ENCODE data around the gene PERM1.
"Not testable (repeated sequence)": the region's sequence is repeated elsewhere in the genome, so short reads cannot be mapped to it uniquely, and the experiment has no call there.

Gene PERM1, protein sequence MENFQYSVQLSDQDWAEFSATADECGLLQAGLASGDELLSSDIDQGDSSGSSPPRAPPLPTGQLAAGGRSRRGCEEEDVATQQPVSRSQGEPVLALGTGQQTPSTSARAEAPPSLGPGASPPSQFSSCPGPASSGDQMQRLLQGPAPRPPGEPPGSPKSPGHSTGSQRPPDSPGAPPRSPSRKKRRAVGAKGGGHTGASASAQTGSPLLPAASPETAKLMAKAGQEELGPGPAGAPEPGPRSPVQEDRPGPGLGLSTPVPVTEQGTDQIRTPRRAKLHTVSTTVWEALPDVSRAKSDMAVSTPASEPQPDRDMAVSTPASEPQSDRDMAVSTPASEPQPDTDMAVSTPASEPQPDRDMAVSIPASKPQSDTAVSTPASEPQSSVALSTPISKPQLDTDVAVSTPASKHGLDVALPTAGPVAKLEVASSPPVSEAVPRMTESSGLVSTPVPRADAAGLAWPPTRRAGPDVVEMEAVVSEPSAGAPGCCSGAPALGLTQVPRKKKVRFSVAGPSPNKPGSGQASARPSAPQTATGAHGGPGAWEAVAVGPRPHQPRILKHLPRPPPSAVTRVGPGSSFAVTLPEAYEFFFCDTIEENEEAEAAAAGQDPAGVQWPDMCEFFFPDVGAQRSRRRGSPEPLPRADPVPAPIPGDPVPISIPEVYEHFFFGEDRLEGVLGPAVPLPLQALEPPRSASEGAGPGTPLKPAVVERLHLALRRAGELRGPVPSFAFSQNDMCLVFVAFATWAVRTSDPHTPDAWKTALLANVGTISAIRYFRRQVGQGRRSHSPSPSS

DNA sequence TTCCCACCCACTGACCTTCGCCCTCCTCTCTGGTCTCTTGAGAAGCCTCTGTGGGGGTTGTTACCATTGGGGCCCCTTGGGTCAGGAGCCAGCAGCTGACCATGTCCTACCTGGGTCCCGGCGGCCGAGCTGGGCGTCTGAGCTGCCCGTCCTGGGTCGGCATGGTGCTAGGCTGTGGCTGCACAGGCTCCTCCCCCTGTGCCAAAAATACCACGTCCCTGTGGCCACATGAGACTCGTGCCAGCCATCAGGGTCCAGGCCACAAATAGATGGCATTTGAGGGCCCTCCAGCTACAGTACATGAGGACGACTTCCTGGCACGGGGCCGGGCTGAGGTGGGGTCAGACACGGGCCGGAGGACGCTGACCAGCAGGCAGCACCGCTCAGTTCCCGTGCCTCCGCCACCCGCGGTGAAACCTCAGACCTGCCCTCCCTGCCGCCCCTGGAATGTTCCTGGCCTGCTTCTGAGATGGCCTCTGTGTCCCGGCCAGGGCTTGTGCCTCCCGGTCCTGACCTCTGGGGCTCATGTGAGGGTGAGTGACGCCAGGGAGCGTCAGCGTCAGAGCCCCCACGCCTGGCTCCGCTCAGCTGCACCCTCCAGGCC is at the start of gene PERM1:
TSS of gene PERM1 (minus strand) at position 139 of the 604 bp plus-strand sequence. CDS start 1,064 bp downstream, outside the sequence.
- no peak for DNase-seq

DNA sequence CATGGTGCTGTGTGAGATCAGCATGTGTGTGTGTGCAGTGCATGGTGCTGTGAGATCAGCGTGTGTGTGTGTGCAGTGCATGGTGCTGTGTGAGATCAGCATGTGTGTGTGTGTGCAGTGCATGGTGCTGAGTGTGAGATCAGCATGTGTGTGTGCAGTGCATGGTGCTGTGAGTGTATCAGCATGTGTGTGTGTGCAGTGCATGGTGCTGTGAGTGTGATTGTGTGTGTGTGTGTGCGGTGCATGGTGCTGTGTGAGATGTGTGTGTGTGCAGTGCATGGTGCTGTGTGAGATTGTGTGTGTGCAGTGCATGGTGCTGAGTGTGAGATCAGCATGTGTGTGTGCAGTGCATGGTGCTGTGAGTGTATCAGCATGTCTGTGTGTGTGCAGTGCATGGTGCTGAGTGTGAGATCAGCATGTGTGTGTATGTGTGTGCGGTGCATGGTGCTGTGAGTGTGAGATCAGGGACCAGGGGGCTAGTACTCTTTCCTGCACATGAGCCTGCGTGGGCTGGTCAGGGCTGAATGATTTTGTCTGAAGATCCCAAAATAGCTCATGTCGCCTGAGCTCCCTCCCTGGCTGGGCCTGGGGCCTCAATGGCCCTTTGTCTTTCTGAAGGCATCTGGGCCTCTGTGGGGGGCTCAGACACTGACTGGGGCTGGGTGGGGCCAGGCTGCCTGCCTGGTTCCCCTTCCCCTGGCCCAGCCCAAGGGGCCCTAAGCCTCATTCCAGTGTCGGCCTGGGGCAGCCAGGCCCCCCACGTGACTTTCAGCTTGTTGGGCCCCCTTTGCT is 49.2 kb upstream of the PERM1 start:
- DNase-seq: not testable (repeated sequence)

DNA sequence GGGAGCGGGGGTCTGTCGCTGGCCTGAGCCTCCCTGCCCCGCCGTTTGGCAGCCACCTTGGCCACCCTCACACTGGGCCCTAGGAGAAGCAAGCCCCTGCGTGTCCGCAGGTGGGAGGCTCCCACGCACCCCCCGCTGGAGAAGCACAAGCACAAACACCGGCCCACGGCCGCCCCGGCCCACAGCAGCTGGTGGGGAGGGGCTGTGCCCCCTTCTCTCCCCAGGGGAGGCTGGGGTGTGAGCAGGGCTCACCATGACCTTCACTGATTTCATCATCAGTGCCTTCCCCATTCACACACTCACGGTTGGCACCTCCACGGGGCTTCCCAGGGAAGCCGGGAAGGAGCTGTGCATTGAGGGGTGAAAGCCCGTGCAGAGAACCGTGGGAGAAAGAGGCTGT is 45.9 kb upstream of the PERM1 start:
- no peak for DNase-seq

DNA sequence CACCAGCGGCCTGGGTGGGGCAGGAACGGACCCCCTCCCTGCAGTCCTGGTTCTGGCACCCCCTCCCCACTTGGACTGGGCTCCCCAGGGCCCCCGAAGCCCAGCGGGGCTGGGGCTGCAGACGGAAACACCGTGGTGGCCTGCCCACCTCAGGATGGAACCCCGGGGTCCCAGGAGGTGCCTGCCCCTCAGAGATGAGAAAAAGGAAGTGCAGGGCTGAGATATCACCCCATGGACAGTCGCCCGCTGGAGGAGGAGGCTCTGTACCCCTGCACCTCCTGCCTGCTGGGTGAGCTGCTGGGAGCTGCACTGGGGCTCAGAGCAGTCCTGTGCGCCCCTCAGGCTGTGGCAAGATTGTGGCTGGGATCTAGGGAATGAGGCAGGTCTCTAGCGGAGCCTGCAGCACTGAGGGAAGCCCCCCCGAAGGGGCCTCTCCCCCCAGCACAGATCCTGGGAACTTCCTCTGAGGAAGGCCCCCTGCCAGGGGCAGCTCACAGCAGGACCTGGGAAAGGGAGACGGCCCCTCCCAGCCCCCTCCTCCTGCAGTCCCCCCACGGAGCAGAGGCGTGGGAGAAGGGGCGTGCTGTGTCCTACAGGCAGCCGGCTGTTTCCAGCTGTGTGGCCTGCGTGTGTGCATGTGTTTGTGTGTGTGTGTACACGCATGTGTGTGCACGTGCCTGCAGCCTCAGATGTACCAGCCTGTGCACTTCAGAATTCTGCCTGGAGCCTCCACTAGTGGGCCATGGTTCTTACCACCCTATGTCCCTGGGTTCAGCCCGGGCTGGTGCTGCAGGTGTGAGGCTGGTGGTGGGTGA is 44.9 kb upstream of the PERM1 start:
- DNase-seq: no peak

DNA sequence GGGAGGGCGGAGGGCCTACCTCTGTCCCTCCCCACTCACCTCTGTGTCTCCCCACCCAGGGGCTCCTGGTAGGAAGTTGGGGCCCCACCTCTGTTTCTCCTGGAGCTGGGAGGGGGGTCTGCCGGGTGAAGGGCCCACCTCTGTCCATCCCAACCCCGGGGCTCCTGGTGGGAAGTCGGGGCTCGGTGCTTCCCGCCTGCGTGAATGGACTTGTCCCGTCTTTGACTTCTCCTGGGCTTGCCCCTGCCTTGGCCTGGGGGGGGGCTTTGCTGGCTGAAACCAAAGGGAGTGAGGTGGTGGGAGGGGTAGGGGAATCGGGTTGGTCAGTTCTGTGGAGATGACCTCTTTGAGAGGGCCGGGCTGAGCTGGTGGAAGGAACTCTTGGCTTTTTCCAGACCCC is 43.8 kb upstream of the PERM1 start:
- no peak for DNase-seq

DNA sequence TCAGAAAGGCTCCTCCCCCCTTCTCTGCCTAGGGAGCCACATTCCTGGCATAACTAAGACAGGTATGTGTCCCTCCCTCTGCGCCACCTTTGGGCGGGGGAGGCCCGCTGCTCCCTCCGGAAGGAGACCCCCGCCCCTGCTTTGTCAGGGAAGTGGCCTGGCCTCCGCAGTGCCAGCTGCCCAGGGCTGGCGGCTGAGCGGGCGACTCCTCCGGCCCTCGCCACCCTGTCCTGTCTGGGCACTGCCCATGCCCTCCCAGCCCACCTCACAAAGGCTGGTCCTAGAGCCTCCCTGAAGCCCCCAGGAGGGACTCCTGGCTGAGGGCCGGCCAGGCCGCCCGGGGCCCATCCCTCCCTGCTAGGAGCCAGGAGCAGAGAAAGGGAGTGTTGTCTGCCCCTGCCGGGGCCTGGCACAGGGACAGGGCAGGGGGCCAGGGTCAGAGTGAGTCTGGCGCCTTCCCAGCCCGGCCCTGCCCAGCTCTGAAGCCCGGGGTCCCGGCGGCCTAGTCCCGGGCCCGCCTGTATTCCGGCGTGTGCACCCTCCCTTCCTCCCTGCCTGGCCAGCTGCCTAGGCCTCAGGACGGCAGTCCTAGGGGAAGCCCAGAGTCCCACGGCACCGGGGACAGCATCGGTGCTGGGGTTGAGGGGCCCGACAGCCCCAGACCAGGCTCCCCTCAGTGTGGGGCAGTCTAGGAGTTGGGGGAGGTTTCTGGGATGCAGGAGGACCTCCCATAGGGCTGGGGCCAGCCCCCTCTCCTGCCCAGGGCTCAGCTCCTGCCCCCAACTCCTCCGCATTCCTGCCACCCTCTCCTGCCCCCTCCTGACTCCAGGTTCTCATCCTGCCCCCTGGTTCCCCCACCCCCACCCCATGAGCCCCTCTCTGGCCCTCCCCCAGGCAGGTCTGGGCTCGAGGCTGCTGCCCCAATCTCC is 43.1 kb upstream of the PERM1 start:
- DNase-seq: no peak

DNA sequence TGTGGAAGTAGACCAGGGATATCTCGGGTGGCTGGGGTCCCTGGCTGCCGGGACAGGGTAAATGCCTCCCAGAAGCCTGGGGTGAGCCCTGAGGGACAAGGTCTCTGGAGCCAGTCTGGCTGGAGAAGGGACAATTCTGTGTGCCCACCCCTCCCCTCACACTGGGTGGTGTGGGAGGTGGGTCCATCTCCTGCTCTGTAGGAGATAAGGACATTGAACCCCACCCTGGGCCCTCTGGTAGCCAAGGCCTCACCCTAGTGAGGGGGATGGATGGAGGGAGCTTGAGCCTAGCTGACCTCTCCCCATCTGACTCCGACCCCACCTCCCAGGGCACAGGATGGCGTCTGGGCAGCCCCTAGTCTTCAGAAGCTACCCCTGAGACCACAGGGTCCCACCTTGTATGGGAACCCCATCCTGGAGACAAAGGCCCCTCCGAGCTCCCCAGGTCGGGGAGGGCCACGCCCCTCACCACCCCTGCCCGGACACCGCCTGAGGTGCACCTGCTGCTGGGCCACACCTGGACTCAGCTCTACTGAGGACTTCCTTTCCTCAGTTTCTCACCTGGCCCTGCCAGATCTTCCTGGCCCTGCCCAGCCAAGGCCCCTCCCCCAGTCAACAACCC is 42.4 kb upstream of the PERM1 start:
- DNase-seq: no peak

DNA sequence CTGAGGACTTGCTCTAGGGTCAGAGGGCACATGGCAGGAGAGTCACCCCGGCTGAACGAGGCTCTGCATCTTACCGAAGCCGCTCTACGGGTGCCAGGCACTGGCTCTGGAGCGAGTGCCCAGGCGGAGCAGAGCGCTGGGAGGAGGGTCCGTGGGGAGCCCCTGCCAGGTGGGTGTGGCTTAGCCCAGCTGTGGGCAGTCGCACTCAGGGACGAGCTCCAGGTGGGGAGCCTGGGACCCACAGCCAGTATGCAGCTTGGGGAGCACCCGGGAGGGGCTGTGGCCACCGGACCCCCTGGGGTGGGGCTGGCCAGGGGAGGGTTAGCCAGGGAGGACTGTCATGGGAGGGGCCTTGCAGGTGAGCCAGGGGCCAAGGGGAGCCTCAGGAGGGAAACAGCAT is 41.8 kb upstream of the PERM1 start:
- no peak for DNase-seq

DNA sequence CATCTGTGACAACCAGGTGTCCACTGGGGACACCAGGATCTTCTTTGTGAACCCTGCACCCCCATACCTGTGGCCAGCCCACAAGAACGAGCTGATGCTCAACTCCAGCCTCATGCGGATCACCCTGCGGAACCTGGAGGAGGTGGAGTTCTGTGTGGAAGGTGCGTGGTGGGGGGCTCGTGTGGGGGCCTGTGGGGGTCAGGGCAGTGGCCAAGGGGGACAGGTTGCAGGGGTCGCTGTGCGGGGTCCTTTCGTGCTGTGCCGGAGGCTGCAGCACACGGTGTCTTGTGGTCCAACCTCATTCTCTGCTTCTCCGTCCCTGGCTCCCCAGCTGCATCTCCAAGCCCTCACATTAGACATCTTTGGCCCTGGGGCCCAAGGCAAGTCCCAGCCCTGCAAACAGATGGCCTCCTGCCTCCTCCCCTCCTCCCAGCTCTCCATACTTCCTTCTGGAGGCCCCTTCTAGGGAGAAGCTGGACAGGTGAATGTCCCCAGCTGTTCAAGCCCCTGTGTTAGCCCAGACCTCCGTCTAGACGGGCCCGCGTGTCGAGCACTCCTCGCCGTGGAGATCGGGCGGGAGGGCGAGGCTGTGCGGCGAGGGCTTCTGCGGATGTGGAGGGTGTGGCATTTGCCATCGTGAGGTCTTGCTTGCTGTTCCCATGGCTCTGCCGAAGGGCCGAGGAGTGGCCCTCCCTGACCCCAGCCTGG is 40.6 kb upstream of the PERM1 start:
- DNase-seq: no peak

DNA sequence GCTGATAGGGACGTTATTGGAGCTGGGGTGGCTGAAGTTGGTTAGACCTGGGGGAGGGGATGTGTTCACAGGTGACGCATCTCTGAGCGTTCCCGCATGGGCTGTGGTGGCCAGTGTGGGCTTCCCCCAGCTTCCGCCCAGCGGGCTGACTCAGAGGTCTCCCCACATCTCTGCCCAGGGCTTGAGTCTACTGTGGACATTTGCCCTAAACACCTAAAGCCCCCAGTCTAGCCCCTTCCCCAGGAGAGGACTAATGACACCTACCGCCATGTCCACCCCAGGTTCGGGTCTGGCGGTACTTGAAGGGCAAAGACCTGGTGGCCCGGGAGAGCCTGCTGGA is 40.0 kb upstream of the PERM1 start:
- DNase-seq: no peak

DNA sequence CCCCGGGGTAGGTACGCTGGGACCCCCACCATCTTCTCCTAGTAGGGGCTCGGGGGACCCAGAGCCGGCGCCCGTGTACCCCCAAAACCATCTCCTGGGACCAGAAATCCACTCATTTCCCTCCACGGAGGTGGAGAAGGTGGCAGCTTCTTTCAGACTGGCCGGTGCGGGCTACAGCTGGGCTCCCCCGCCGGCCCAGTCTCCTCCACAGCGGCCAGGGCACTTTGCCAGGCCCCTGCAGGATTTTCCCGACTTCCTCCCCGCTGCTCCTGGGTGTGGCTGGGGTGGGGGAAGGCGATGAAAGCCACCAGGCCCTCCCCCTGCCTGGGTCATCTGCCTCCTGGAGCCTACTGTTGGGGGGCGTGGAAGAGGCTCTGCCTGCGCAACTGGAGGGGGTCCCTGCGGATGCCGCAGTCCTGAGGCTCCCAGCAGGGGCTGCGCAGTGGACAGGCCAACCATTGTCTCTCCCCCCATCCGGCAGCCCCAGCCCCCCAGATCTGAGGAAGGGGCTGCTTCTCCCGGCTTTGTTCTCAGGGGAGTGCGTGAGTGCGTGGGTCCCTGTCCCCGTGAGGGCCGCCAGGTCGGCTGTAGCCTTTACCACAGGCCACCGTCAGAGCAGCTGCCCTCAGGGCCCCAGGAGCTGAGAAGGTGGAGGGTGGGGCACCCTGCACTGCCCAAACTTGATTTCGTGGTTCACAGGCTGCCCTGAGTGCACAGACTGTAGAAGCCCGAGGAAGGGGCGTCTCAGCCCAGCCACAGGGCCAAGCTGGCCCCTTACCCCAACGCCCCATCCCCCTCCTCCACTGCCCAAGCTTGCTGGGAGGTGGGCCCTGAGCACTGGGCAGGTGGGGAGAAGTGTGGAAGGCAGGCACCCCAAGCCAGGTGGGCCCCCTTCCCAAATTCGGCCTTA is 39.4 kb upstream of the PERM1 start:
- DNase-seq: no peak

DNA sequence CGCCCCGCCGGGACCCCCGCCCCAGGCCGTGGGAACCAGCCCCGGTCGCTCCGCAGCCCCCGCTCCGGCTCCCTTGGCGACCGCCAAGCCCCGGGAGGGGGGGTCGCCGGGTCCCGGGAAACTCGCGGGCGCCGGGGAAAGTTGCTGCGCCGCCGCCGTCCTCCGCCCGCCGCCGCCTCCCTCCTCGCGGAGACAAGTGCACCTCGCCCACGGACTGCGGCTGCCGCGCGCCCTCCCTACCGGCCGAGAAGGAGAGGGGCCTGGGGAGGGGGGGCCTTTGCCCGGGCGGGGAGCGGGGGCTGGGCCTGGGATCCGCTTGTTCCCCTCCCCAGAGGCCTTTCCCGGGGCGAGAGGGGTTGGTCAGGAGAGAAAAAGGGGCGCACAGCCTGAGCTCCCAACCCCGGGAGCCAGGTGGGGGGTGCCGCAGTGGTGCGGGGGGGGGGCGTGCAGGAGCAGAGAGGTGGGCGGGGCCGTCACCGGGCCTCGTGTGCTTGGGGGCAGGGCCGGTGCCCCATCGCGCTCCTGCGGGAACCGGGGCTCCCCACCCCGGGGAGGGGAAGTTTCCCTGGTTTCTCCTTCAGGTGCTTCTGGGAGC is 38.6 kb upstream of the PERM1 start:
- no peak for DNase-seq

DNA sequence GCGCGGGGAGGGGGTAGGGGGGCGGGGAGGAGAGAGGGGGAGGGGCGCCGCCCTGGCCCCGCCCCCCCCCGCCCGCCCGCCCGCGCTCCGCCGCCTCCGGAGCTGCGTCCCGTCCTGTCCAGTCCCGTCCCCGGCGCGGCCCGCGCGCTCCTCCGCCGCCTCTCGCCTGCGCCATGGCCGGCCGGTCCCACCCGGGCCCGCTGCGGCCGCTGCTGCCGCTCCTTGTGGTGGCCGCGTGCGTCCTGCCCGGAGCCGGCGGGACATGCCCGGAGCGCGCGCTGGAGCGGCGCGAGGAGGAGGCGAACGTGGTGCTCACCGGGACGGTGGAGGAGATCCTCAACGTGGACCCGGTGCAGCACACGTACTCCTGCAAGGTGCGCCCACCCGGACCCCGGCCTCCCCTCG is 38.1 kb upstream of the PERM1 start, which contains the start of gene AGRN:
TSS of gene AGRN (plus strand) at position 121 of the 405 bp plus-strand sequence. CDS start at position 174, 53 bp downstream.
- no peak for DNase-seq

DNA sequence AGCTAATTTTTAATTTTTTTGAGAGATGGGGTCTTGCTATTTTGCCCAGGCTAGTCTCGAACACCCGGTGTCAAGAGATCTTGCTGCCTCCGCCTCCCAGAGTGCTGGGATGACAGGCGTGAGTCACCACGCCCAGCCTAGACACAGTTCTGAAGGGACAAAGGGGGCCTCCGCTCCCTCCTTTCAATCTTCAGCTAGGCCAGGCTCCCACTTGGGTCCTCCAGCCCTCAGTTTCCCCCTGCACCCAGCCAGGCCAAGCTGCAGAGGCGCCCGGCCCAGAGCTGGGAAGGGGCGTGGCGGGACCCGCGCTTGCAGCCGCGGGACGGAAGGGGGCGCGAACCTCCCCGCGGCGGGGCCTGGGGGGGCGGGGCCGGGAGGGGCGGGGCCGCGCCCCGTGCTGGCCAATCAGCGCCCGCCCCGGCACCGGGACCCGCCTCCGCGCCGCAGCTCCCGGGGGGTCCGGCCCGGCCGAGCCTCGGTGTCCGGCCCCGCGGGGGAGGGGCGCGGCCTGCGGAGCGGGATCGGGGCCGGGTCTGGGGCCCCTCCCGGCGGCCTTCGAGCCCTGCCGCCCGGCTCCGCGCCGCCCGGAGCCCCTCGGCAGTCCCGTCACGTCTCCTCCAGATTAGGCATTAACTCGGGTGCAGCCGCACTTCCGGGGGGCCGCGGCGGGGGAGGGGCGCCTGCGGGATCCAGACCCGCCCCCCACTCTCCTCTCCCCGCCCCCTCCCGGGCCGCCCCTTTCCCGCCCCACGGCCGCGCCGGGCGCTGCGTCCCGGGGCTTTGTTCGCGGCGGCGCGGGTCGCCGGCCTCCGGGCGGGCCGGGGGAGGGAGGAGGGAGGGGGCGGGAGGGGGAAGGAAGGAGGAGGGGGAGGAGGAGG is 37.5 kb upstream of the PERM1 start:
- DNase-seq: peak; percentile 78

DNA sequence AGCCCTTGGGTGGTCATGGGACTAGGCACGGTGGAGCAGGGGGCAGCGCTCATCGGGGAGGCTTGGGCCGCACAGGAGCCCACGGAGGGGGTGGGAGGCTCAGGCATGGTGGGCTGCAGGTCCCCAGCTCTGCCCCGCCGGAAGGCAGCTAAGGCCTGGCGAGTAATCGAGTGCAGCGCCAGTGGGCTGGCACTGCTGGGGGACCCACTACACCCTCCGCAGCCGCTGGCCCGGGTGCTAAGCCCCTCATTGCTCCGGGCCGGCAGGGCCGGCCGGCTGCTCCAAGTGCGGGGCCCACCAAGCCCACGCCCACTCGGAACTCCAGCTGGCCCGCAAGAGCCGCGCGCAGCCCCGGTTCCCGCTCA is 36.4 kb upstream of the PERM1 start:
- not testable (repeated sequence) for DNase-seq

DNA sequence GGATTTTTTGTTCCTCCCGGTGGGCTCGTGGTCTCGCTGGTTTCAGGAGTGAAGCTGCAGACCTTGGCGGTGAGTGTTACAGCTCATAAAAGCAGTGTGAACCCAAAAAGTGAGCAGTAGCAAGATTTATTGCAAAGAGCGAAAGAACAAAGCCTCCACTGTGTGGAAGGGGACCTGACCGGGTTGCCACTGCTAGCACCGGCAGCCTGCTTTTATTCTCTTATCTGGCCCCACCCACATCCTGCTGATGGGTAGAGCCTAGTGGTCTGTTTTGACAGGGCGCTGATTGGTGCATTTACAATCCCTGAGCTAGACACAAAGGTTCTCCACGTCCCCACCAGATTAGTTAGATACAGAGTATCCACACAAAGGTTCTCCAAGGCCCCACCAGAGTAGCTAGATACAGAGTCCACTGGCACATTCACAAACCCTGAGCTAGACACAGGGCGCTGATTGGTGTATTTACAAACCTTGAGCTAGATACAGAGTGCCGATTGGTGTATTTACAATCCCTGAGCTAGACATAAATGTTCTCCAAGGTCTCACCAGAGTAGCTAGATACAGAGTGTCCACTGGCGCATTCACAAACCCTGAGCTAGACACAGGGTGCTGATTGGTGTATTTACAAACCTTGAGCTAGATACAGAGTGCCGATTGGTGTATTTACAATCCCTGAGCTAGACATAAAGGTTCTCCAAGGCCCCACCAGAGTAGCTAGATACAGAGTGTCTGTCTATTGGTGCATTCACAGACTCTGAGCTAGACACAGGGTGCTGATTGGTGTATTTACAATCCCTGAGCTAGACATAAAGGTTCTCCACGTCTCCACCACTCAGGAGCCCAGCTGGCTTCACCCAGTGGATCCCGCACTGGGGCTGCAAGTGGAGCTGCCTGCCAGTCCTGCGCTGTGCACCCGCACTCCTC is 35.8 kb upstream of the PERM1 start:
- not testable (repeated sequence) for DNase-seq

All from activated CD4-positive, alpha-beta T cell treated with anti-CD3 and anti-CD28 coated beads, Interleukin-2, amount 50 U/mL, for 1 hour (primary cell).